Measurements from ENCODE around the gene CXXC1.

GRCh38 chr18:50315100-50315871 lies 27.8 kb upstream of the CXXC1 start:
- TF ChIP-seq CTCF (conservative IDR thresholded peaks at IDR 0.05; ENCODE audit: low read length) (no peak), EZH2phosphoT487 (IDR thresholded peaks at IDR 0.05; ENCODE audit: borderline replicate concordance, low read depth, low read length) (no peak)

Data from OCI-LY7 (cell line).